HG02759 (cell line): Measurements from ENCODE around the gene FIGN.

Experiments
- ATAC-seq: cut with Tn5 transposase; IDR thresholded peaks from one replicate; pipeline ENCODE4 v1.9.1; 2021; ENCODE audit warnings: mild to moderate bottlenecking, moderate library complexity; ENCODE audit not compliant: unreplicated experiment

The FIGN gene

DNA sequence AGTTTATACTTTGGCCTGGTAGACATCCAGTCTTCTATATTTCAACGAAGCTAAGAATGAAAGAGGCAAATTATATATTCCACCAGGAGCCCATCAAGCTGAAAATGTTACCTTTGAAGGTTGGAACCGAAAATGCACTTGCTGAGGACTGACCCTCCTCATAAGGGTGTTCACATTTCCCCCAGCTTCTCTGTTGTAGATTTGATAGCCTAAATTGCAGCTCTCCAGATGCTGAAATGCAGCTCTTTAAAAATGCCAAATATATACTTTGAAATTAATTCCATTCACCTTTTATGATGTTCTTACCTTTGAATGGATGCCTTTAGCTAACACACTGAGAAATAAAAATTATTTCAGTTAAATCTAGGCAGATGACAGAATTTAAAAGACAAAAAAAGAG, 1.8 kb upstream of the FIGN start:
- no peak for ATAC-seq

DNA sequence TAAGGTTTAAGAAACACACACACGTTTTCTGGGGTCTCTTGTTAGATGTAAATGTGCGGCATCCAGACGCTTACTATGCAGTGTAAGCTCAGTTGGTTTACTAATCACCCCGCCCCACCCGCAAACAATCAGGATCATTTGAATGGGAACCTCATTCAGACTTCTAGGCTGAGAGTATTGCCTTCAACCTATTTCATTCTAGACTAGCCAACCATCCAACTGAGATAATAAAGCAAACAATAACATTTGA, 1.3 kb upstream of the FIGN start:
- ATAC-seq = no peak

DNA sequence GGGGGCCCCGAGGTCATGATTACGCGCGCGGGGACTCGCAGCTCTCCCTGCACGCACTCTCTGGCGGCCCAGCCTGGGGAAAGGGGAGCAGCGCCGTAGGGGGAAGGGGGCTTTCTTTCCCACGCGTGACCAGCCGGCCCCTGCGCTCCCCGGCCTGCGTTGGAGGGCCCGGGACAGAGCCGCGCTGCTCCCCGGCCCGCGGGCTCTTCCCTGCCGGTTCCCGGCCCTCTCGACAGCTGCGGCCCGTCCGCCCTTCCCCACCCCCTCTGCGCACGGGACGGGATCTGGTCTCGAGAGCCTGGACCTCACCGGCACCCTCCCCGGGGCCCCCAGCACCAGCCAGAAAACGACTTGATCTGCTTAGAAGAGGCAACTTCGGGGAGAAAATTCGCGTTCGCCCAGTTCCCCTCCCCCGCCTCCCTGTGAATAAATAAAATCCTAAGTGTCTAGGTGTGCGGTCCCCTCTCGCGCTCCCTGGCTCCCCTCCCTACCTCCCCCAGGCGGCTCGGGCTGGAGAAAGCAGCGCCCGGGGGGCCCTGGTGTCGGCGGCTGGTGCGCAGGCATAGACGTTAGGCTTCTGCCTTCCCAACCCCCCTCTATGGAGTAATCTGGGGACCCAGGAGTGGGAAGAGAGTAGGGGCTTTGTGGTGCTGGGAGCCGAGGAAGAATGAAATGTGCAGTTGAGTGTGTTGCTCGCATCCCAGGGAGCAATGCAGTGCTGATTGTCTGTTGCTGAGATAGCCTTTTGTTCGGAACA, 803 bp upstream of the FIGN start:
- no peak for ATAC-seq

DNA sequence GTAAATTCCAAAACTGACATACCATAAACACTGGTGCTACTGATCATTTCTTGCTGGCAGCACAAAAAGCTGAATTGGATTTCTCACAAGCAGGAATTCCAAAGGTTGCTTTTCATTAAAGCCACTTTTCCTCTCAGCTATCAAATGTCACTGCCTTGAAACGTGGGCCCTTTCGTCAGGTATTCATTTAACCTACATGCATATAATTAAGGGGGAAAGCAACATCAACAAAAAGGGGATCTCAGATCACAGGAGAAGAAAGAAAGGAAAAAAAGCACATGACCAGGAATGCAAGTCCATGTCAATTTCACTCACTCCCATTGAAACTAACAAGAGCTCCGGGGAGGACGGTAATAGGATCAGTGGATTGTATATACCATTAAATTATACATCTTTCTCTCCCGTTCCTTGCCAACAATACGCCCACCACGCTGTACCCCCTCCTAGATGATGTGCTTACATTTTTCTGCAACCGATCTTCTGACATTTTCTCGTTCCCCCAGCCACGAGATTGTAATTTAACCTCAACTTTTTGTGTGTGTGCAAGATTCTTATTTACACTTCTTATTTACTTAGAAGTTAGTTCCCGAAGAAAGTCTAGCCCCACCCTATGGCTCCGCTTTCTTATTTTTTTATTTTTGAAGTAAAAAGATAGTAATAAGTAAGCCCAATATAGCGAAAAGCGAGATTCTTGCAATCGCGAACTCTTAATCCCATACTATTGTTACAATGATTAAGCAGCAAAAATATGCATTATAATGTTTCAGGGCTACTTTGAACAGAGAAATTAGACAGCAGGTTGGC, 725 bp downstream of the FIGN start:
- no peak for ATAC-seq

DNA sequence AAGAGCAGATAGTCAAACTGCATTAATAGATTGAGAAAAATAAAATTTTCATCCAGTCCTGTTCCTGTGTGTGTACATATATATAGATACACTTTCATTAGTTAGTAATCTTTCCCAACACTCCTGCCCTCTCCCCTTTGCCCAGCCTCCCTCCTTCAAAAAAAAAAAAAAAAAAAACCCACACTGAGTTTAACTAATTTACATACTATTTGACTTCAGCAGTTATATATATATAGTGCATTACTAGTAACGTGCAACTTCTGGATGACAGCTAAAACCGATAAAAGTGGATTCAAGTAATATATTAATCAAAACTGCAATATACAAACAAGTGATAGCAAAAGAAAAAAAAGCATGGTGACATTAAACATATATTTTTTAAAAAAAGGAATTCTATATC, 1.4 kb downstream of the FIGN start:
- no peak for ATAC-seq

DNA sequence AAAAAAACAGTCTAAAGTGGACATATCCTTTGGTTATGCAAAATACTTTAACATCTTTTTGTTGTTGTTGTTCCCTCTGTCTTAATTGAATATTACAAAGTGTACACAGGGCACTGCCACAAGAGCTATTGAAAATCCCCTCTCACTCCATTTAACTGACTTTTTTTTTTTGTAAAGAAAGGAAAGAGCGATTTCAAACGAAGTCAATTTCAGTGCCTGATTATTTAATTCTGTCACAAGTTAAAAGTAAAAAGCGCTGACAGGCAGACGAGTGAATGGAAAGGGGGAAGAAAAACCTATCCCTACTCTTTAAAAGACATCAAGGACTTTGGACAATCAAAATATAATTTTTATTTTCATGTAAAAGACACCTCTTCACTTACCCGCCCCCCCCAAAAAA, 1.9 kb downstream of the FIGN start:
- ATAC-seq = no peak

DNA sequence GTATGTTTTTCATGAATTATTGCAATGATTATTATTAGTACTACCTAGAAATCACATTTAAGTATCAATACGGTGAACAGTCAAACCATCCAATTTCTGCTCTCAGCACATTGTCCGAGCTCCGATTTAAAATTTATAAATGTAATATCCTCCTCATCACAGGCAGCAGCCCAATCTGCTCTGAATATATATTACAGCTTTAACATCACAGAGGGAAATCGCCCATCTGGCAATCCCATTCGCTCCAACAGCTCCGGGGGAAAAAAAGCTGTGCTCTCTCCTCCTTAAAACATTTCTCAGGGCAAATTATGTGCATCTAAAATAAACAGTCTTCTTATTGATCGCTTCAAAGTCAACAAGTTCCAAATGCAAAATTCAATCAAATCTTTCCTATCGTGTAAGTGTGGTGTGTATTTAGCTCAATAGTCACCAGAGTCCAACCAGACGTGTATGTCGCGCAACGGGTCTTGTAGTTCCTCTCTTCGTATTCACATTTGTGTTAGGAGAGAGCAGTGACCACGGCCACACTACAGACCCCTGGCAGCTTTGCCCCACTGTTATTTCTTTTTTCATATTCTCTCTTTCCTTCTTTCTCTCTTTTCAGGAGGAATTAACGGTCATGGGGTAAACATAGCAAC, 2.4 kb downstream of the FIGN start:
- ATAC-seq = no peak

DNA sequence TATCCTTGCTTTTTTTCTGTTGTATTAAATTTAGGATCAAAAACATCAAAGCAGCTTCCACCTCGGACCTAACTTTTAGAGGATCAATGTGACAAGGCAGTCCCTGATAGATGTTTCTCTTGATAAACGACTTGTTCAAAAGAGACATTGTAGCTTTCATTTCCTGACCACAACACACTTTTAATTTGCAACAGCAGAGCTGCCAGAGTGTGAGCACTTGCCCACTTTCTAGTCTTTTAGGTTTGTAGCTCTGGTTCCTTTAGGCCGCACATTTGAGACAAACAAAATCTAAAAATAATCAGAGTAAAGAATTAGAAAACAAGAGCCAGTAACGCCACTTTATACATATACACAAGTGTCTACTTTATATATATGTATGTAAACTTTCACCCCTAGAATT, 3.1 kb downstream of the FIGN start:
- ATAC-seq = no peak

DNA sequence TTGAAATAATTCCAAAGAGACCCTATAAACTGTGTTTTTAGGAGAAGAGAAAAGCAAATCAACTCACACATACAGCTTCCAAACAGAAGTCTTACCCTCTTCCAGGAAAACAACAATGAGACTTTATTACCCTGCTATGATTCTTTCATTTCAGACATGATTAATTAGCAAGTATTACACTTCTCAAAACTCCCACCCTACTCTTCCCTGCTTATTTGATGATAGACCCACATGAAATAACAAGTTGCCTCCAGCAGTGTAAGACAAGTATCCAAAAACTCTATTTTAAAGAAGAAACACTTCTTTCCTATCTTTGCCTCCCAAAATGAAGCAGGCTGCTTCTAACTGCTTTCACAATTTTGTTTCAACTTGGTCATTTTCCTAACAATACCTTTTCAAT, 4.1 kb downstream of the FIGN start:
- no peak for ATAC-seq

DNA sequence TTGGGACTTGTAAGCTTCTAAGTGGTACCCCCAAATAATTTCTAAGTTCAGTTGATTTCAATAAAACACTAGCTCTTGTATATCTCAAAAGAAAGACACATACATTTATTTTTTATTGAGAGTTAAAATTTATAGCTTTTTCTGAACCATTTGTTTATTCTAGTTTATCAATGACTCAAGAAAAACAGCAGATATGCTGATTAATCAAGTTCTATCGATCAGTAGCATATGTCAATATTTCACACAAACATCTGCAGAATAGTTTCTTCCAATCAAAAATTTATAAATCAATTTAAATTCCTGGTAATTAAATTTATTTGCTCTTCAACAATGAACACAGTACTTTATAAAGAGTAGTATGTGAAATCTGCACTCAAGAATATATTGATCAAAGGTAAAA, 5.3 kb downstream of the FIGN start:
- ATAC-seq = no peak

DNA sequence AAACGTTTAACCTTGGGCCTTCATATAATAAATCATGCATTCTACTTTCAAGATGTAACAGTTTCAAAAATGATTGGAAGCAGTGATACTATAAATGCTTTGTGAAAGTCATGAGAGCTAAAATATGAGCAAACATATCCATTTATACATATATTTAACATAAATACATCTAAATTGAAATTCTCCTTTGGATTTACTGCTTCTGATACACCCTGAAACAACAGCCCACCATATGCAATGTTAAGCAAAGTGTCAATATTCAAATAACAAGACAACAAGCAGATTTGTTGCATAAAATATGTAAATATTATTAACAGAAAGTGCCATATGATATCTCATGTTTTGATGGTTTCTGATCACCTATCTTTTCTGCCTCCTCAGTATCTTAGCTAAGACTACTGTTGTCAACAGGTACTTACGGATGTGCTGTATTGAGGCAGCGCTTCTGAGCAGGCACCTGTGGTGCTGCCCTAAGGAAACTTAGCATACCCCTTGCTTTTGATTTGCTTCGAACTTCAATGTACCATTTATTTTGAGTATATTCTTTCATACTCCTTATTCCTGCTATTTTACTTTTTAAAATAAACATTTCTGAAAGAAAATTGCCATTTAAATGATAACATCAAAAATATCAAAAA, 6.1 kb downstream of the FIGN start:
- ATAC-seq = no peak

DNA sequence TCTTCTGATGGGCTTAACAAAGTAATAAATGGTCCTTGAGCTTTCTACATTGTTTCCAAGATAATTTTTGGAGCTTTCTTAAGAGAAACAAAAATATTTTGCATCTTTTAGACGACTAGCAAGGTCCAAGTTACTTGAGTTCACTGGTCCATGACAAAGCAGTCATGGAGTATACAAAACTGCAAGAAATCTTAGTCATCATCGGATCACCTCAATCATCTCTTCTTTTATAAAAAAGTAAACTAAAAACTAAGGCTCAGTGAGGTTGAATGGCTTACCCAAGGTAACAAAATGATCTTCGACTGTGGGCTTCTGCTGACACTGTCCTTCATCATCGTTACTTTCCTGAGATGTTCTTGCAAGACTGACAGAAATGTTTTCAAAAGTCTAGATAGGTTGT, 11.9 kb downstream of the FIGN start:
- ATAC-seq = no peak

DNA sequence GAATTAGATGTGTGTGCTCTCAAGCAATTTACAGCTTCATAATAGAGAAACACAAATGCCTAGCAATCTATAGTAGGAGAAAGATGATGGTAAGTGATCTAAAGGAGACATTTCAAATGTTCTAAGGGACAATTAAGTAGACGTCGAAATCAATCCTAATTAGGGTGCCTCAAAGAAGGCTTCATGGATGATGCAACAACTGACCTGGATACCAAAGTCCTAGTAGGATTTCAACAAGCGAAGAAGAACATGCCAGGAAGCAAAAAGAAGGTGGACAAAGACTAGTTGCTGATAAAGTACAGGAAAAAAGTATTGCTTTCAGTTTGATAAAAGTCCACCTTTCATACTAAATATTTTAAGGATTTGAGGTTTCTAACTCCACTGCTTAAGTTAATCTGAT, 12.5 kb downstream of the FIGN start:
- ATAC-seq = no peak

DNA sequence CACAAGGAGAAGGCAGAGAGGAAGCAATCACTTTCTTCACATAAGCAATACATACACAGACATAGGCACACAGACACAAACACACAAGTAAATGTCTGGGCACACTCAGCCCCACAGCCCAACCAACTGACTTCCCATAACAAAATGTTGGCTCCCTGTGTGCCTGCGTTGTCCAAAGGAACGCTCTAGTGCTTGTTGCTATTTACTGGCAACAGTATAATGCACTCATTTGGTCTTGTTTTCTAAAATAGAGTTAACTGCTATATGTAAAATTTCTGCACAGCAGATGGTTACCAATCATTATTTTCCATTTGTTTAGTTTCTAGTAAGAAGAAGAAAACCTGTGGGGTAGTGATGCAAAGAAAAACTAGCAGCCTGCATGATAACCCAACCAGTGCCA, 16.5 kb downstream of the FIGN start:
- no peak for ATAC-seq

DNA sequence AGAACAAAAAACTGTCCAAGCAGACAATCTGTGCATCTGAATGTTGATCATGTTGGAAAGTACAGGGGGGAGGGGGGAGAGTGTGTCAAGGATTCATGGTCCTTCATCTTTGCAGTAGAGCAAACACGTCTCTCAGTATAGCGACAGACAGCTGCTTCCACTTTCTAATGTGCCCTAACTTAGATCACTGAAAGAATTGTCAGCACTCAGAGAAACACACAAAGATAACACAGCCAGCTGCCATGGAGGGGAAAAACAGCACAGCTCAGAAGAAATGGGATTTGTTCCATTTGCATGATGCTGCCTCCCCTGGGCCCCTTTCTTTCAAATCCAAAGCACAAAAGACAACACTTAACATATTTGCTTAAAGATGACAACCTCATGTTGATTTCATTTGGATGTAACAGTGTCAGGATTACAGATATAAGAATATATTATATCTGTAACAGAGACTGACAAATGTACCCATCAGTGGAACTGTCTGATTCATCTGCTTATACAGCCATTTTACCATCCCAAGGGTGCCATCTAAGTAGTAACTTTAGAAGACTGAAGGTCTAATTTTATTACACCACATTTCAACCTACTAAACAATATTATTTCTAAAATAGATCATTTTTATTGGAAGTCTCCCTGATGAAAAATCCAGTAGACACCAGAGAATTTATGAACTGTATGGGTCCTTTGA, 17.7 kb downstream of the FIGN start:
- ATAC-seq = no peak

DNA sequence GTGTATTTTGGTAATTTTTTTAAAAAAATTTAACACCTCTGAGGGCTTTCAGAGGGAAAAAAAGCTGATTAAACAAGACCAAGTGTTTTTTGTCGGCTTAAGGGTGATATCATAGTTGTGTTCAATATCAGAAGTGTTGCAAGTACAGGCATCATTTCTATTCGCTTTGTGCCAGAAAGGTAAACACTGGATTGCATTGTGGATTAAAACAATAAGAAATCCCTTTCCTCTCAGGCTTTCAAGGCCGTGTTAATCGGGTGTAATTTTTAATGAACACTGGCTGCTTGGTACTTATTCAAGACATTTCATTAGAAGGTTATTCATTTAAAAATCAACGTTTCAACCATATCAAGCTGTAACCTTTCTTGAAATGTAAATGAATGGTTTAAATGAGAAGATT, 18.3 kb downstream of the FIGN start:
- no peak for ATAC-seq

DNA sequence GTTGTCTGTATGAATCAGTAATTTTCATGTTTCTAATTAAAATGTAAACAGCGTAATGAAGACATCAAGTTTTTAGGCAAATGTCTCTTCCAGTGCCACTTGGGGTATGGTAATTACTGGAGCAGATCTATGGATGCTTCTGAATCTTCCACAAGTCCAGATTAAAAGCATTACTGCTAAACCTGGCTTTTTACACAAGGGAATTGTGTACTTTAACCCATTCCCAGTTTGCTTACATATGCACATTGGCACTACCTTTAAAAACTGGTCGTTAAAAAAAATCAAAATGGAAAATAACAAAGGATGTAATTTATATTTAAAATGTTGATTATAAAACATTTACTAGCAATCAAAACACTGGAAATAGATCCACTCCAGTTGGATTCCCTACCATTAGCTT, 19.7 kb downstream of the FIGN start:
- no peak for ATAC-seq

DNA sequence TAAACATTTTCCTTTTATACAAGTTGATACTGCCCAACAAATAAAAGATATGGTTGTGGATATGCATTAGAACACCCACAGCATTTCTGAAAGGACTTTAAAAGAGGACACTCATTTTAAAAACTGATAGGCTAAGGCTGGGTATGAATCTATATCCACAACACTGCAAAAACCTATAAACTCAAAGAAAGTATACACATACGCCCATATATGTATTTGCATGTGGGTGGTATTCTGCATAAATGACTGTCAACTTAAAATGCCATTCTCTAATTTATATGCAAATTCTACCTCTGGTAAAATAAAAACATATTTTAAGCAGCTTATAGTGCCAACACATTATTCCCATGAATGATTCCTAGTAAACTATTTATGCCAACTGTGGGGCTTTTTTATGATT, 20.1 kb downstream of the FIGN start:
- no peak for ATAC-seq

DNA sequence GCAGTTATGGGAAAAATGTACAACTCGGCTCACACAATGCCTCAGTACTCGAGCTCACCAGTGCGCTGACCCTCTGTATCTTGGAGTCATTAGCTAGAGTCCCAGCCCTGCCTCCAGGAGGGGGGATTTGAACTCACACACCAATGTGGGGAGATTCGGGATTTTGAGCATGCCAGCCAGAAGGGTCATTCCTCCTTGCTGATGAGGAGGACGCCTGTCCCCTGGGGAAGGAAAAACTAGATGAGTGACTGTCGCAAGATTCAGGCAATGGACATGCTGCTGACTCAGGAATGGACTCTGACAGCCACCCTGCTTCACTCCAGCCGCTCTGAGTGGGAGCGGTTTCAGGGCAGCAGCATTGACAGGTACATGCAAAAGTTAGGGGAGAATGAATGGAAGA, 20.6 kb downstream of the FIGN start:
- no peak for ATAC-seq

DNA sequence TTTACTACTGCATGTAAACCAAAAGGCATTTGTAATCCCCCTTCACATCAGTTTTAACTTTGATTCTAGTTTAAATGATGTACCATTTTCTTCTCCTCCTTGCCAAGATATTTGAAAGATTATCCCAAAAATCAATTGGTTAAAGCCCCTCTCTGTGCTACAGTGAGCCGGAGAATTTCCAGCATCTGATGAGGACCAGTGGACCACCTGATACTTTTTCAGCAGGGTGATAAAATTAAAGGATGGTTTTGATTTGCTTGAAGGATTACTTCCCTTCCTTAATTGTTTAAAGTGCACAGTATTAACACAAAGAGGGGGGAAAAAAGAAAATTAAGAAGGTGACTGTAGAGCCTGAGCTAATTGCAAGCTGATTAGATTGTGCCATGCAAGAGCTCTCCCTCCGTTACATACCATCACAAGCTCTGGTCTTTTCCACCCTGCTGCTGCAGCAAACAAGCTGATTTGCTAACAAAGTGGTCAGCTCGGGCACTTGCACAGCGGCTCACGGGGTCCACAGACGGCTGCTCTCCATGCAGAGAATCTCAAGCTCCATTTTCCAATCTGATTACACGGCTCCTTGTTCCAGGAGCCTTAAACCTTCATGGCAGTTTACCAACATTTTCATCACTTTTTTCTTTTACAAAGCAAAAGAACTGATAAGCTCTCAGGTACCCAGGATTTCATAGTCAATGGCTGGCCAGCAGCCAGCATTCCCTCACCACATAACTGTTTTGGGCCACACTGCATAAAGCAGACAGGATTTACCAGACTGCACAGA, 22.1 kb downstream of the FIGN start:
- no peak for ATAC-seq

DNA sequence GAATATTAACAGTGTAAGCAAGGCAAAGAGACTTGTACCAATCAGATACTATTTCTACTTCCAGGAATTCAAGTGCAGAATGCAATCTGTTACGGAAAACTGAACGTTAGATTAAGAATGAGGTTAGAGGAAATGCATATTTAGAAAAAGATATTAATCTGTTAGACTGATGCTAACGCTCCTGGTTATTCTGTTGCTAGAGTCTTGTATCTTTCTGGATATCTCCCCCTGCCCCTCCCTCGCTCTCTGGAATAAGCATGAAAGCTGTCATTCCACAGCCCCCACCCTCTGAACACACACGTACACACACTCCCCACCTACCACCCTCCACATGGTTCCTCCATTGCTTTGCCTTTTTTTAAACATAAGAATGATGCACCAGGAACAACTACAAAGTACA, 24.1 kb downstream of the FIGN start:
- no peak for ATAC-seq
